ENCODE data around the gene CDCA7L.

GRCh38 chr7:21869785-21870402 is 75.8 kb downstream of the CDCA7L start:
- TF ChIP-seq CTCF (IDR thresholded peaks at IDR 0.05), result no peak
- TF ChIP-seq POLR2A (IDR thresholded peaks at IDR 0.05), result no peak

Data from lower leg skin (tissue), 3 donors.